GM12878 (cell line): ENCODE measurements around the gene TCF7. TPM values are rescaled to one million over a fixed set of nuclear protein-coding genes. Genes with fewer than 3 reads are reported as not detected.

ENCODE experiments used
- ATAC-seq: fragments of 200-7000 bp; cut with Tn5 transposase; 3 replicates; pipeline ENCODE4 v1.9.1; 2020; ENCODE audit warnings: mild to moderate bottlenecking, moderate library complexity
- BruUV-seq: library from RNA; stranded (reverse); fragments of 400-500 nt; replicated peaks from 2 replicates; lab custom pipeline; 2021; lab: Mats Ljungman, UMichigan
- CTCF ChIA-PET: fragments of 300-600 bp; sonication (Branson Sonifier 250); formaldehyde crosslinking; extraction: SDS; loops from one replicate; lab custom pipeline; 2021; ENCODE audit warnings: inconsistent platforms; lab: Yijun Ruan, JAX
- POLR2A ChIA-PET: fragments of 350-600 bp; formaldehyde crosslinking; extraction: SDS; loops from one replicate; lab custom pipeline; 2021; ENCODE audit warnings: inconsistent platforms; lab: Charles Lee
- RAD21 ChIA-PET: fragments of 300-600 bp; sonication (Branson Sonifier 250); formaldehyde crosslinking; loops from one replicate; lab custom pipeline; 2023; ENCODE audit warnings: antibody characterized with exemption; ENCODE audit not compliant: unreplicated experiment; lab: Charles Lee
- SMC1A ChIA-PET: fragments of 300-600 bp; sonication (Branson Sonifier 250); formaldehyde crosslinking; loops from one replicate; lab custom pipeline; 2023; ENCODE audit not compliant: unreplicated experiment, uncharacterized antibody; lab: Charles Lee
- DNase-seq: peaks from one replicate; pipeline ENCODE4 v3.0.0-alpha.2; 2011; ENCODE audit warnings: low read depth, low spot score
- FAIRE-seq: peaks from 3 replicates; lab custom pipeline; 2011; peaks lifted over from hg19 to GRCh38; lab: Jason Lieb, UNC
- H2AFZ ChIP-seq: 2 replicates; pipeline ENCODE4 v1.6.0; 2011; ENCODE audit warnings: low read depth, low read length, control low read depth; ENCODE audit not compliant: control insufficient read depth
- H3K27ac ChIP-seq: 2 replicates; pipeline ENCODE4 v1.5.1; 2011; ENCODE audit warnings: control low read depth; ENCODE audit not compliant: control insufficient read depth, insufficient read depth
- H3K27me3 ChIP-seq, 2 experiments: replicated peaks in 1 of 2; 2 replicates each; pipeline versions ENCODE4 v1.6.0 to v1.6.1; 2011; ENCODE audit warnings: low read length in 1 of 2; ENCODE audit not compliant: control insufficient read depth in 2 of 2, insufficient read depth in 2 of 2
- H3K36me3 ChIP-seq, 2 experiments: 2 replicates each; pipeline ENCODE4 v1.5.1; 2011; ENCODE audit warnings: low read length in 1 of 2; ENCODE audit not compliant: control insufficient read depth in 2 of 2, insufficient read depth in 2 of 2
- H3K4me1 ChIP-seq: 2 replicates; pipeline ENCODE4 v1.6.1; 2011; ENCODE audit warnings: mild to moderate bottlenecking, low read length, moderate library complexity, mixed read lengths; ENCODE audit not compliant: control insufficient read depth, insufficient read depth
- H3K4me2 ChIP-seq: 2 replicates; pipeline ENCODE4 v1.6.0; 2011; ENCODE audit warnings: control low read depth; ENCODE audit not compliant: control insufficient read depth, insufficient read depth
- H3K4me3 ChIP-seq: fragments of 200-600 bp; sonication (generic); 2 replicates; pipeline ENCODE4 v1.5.1; 2016
- H3K79me2 ChIP-seq: 2 replicates; pipeline ENCODE4 v1.6.0; 2011; ENCODE audit warnings: low read length; ENCODE audit not compliant: control insufficient read depth, insufficient read depth
- H3K9ac ChIP-seq: 2 replicates; pipeline ENCODE4 v1.8.0; 2011; ENCODE audit warnings: low read length, control low read depth, mixed read lengths; ENCODE audit not compliant: control insufficient read depth, insufficient read depth
- H3K9me3 ChIP-seq: replicated peaks from 3 replicates; pipeline ENCODE4 v1.5.1; 2011; ENCODE audit warnings: mild to moderate bottlenecking, low read length; ENCODE audit not compliant: control insufficient read depth, insufficient read depth
- H4K20me1 ChIP-seq: 2 replicates; pipeline ENCODE4 v1.6.0; 2011; ENCODE audit not compliant: control insufficient read depth, insufficient read depth
- ASH2L ChIP-seq: fragments of 300-600, 200-600 bp; sonication (generic); IDR thresholded peaks from 2 replicates; pipeline ENCODE4 v1.6.1; 2017; ENCODE audit warnings: low read depth, mild to moderate bottlenecking, borderline replicate concordance
- BACH1 ChIP-seq: fragments of 450-650 bp; IDR thresholded peaks from 2 replicates; pipeline ENCODE4 v1.6.1; 2017; ENCODE audit warnings: mild to moderate bottlenecking, borderline replicate concordance
- BCL3 ChIP-seq: IDR thresholded peaks from 2 replicates; pipeline ENCODE4 v1.6.1; 2011; ENCODE audit warnings: borderline replicate concordance, low read depth, mild to moderate bottlenecking, moderate library complexity, low read length; ENCODE audit not compliant: insufficient read depth, poor library complexity, severe bottlenecking
- BHLHE40 ChIP-seq, 2 experiments: fragments of 450-650 bp in 1 of 2; IDR thresholded peaks; 2 replicates each; pipeline ENCODE4 v1.6.1; 2011 to 2017; ENCODE audit warnings: low read depth in 2 of 2, borderline replicate concordance in 1 of 2, improper control_type of control experiment in 1 of 2, low read length in 1 of 2, mild to moderate bottlenecking in 1 of 2
- CBX3 ChIP-seq: fragments of 200-600 bp; sonication (generic); IDR thresholded peaks from 2 replicates; pipeline ENCODE4 v1.6.1; 2016; ENCODE audit warnings: low read depth, borderline replicate concordance
- MYB ChIP-seq: fragments of 150-350 bp; IDR thresholded peaks from 2 replicates; pipeline ENCODE4 v1.6.1; 2014; ENCODE audit warnings: mild to moderate bottlenecking, low read depth, low read length, borderline replicate concordance
- POLR2A ChIP-seq: IDR thresholded peaks from 2 replicates; pipeline ENCODE4 v1.6.1; 2011; ENCODE audit warnings: low read depth, mild to moderate bottlenecking, low read length
- POLR2AphosphoS5 ChIP-seq: IDR thresholded peaks from 2 replicates; pipeline ENCODE4 v1.6.1; 2011; ENCODE audit warnings: mild to moderate bottlenecking, low read length, inconsistent platforms
- PRDM15 ChIP-seq: fragments of 450-650 bp; formaldehyde crosslinking; IDR thresholded peaks from 2 replicates; pipeline ENCODE4 v1.4.0; 2020; ENCODE audit warnings: mild to moderate bottlenecking, moderate library complexity
- RAD21 ChIP-seq: IDR thresholded peaks from 2 replicates; pipeline ENCODE4 v1.6.1; 2011; ENCODE audit warnings: mild to moderate bottlenecking, low read depth, low read length, moderate library complexity; ENCODE audit not compliant: insufficient read depth
- SIN3A ChIP-seq: IDR thresholded peaks from 2 replicates; pipeline ENCODE4 v1.6.1; 2012; ENCODE audit warnings: low read depth, low read length, improper control_type of control experiment
- ZBED1 ChIP-seq: IDR thresholded peaks from 2 replicates; pipeline ENCODE4 v1.6.1; 2016; ENCODE audit warnings: borderline replicate concordance
- ZNF274 ChIP-seq: IDR thresholded peaks from one replicate; pipeline ENCODE4 v1.8.0; 2011; ENCODE audit not compliant: insufficient read length, insufficient read depth
- WGBS: methylation state at CpG from one replicate; pipeline ENCODE4 v1.1.6; 2016; ENCODE audit warnings: low lambda C conversion rate; ENCODE audit not compliant: insufficient replicate concordance, insufficient coverage; ENCODE audit errors: missing lambda C conversion rate; 5-methylcytosine and 5-hydroxymethylcytosine counted together
- in situ Hi-C: fragments of 300-500 bp; cut with MboI; formaldehyde crosslinking; loops from 9 replicates; pipeline ENCODE4 v1.14.3; 2018; ENCODE audit warnings: mixed read lengths
- intact Hi-C: fragments of 100-400 bp; cut with micrococcal nuclease; formaldehyde crosslinking; loops from one replicate; pipeline ENCODE4 v1.14.2; 2022; ENCODE audit not compliant: unreplicated experiment
- polyA plus RNA-seq, 11 experiments: library from polyadenylated mRNA; depleted of rRNA in 4 of 11; unstranded in 6 of 11; stranded (reverse) in 5 of 11; fragments of >200 nt; fragmentation: Nextera tagmentation in 4 of 11; fragmentation: Illumina TruSeq in 1 of 11; extraction: Ambion mirVana in 4 of 11; extraction: Trizol in 1 of 11; gene quantifications; 1 replicate in 1 of 11; 2 replicates in 10 of 11; pipeline versions ENCODE4 v1.2.1 to v1.2.3, GENCODE V29; 2011 to 2016; ENCODE audit warnings: inconsistent platforms in 2 of 11, missing spikeins in 2 of 11, low read depth in 1 of 11
- total RNA-seq, 4 experiments: library from RNA; depleted of rRNA in 3 of 4; stranded (reverse); fragments of >200 nt in 3 of 4; fragmentation: Illumina TruSeq in 1 of 4; extraction: Trizol in 1 of 4; gene quantifications; 2 replicates each; pipeline versions ENCODE4 v1.2.1 to v1.2.3, GENCODE V29; 2013 to 2021

Gene TCF7
- total and polyA plus RNA-seq, 10 of the 15 experiments (the other 5 are each of a cell fraction or from before 2014, with no cell fraction given): 10.0 to 60.2 (median 23.6) TPM

- SMC1A ChIA-PET: interaction anchor here (1.2 to 21.6 kb wide), 3 partner anchors 46 to 109 kb away, joined by 5 to 441 read pairs (median 5); no protein-coding TSS in a partner anchor
- DNase-seq (no peak), FAIRE-seq (no peak), ATAC-seq (no peak)
- Histone ChIP-seq H3K79me2 (no peaks in the 10 kb centered on the region), H3K27ac (no peak overlapping the region), H3K4me1 (no peaks in the 10 kb centered on the region), H3K27me3 (no peaks in the 10 kb centered on the region), H3K36me3 (peaks cover 29 to 31% of the 10 kb centered on the region in 2 experiments), H3K4me2 (no peak overlapping the region), H3K4me3 (no peak overlapping the region), H3K9ac (no peak overlapping the region), H2AFZ (no peak overlapping the region), H4K20me1 (no peaks in the 10 kb centered on the region), H3K9me3 (no peaks in the 10 kb centered on the region)
- TF ChIP-seq POLR2AphosphoS5: peak; percentile 71
- TF ChIP-seq MYB: no peak
- TF ChIP-seq SIN3A: no peak
- no peak for TF ChIP-seq ASH2L
- no peak for TF ChIP-seq BHLHE40 (IDR thresholded peaks at IDR 0.05; ENCODE audit: borderline replicate concordance in 1 of 2, low read depth in 2 of 2, low read length in 1 of 2)
- peak; percentile 44 for TF ChIP-seq BCL3
- 0 out of 2 replicates have a peak, but pooled peaks have one; percentile 19 for TF ChIP-seq BACH1
- no peak for TF ChIP-seq RAD21
- TF ChIP-seq PRDM15 (CRISPR knock-in tag): no peak
- TF ChIP-seq CBX3: no peak
- TF ChIP-seq POLR2A: peak; percentile 59
- peak; percentile 50; the same call in 1 of the 2 replicates for TF ChIP-seq ZBED1
- TF ChIP-seq ZNF274: no peak
- POLR2A ChIA-PET: interaction anchor here (0.6 to 1.1 kb wide), 2 partner anchors 8 to 36 kb away, joined by 3 to 7 read pairs; no protein-coding TSS in a partner anchor
- WGBS: 62% methylated on average over 2 of the region's 2 CpGs
- intact Hi-C loops: no loop called here
- RAD21 ChIA-PET: interaction anchor here (1.0 to 5.8 kb wide), 3 partner anchors 47 to 112 kb away, joined by 4 to 63 read pairs (median 30); no protein-coding TSS in a partner anchor
- in situ Hi-C loops: no loop called here
- no TSS peak for BruUV-seq
- CTCF ChIA-PET: interaction anchor here (2.2 to 24.1 kb wide), 2 partner anchors 16 to 109 kb away, joined by 9 to 792 read pairs; no protein-coding TSS in a partner anchor
Observed at GRCh38 chr5:134148316-134148715, 33.8 kb downstream of the TCF7 start.
